NOMO-1 (cell line): ENCODE data around the gene CHRNA5.
"Not testable (repeated sequence)": the region's sequence is repeated elsewhere in the genome, so short reads cannot be mapped to it uniquely, and the experiment has no call there.

ENCODE experiments used
- DNase-seq, 2 experiments: peaks; one replicate each; lab custom pipeline; 2025; ENCODE audit not compliant: unreplicated experiment in 2 of 2; lab: John Stamatoyannopoulos, UW

The CHRNA5 gene

DNA sequence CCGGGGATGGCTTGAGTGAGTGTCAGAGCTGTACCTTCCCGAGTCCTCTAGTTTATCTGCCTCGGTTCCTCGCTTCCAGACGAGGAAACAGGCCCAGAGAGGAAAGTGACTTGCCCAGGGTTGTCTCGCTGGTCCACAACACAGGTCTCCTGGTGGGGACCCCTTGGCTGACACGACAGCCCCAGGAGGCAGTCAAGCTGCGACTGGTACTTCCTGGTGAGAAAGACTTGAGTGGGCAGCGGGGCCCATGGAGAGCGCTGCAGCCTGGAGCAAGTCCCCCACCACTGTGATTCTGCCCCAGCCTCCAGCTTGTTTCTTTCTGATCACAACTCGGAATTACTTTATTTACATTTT is 600 bp upstream of the CHRNA5 start:
- no peak for DNase-seq

DNA sequence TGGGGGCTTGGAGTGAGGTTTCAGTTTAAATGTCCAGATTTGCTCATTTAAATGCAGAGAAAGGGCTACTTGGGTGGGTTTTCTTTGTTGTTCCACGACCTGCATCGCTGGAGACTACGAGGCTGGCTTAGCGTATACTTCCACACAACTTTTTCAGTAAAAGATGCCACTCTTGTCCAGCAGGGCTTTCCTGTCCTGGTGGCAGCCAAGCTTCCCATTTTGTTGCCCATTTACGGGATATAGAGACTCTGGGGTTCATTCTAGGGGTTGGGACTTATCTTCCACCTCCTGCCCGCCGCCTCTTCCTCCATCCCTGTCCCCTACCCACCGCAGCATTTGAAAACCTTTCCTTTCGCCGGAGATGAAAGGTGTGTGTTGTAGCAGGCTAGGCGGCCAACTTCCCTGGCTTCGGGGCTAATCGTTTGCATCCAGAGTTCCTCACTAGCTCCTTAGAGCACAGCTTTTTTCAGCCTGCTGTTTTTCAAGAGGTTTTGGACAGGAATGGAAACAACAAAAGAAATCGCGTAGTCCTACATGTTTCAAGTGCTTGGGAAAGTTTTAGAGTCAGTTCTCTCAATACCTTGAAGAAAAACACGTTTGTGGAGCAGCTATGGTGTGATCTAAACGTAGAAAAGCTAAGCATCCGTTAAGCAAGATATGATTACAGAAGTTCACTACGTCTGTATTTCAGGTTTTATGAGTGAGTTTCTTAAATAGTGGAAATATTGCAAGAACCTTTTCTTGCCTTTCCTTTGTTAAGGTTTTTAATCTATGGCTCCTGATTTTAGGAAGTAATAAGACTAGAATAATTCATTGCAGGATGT is 843 bp downstream of the CHRNA5 start:
- peak in 1 of 2 experiments; percentile 35 for DNase-seq

DNA sequence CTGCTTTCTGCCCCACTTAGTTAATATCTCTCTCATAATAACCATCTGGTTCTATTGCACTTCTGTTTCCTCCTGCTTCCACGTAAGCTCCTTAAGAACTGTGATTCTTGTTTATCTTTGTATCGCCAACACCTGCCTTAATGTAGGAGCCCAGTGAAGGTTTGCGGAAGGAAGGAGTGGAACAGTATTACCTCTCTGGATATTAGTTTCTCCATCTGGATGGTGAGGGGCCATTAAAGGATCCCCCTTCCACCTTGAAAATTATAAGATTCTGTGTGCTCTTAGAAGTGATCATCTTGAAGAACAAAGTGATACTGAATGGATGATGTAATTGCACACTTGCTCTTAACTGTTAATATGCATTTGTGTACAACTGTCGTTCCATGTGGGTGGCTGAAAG is 2.2 kb downstream of the CHRNA5 start:
- DNase-seq, result no peak

DNA sequence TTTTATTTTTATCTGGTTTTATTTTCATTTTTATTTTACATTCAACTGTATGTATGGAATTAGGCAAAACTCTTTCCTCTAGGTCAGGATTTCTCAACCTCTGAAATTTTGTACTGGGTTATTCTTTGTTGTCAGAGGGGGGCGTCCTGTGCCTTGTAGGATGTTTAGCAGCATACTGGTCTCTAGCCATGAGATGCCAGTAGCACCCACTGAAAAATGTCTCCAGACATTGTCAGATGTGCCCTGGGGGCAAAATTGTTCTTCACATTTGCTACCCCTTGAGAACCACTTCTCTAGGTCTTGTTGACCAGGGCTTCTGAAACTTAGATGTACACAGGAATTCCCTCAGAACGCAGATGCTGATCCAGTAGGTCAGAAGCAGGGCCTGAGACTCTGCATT is 5.4 kb downstream of the CHRNA5 start:
- no peak for DNase-seq

DNA sequence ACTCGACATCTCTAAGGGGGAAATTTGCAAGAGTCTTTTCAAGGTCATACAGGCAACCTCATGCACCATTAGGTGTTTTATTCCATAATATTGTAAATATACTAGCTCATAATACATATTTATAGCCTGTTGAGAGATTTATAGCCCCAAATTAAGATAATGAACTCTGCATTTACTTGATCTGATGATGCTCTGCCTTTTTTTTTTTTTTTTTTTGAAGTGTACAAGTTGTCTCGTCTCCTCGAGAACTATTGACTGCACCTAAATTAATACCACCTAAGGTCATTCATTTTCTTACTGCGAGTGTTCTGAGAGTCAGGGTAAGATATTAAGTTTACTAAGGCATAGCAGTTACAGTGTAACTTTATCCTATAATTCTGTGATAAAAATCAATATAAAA is 6.1 kb downstream of the CHRNA5 start:
- DNase-seq, result no peak

DNA sequence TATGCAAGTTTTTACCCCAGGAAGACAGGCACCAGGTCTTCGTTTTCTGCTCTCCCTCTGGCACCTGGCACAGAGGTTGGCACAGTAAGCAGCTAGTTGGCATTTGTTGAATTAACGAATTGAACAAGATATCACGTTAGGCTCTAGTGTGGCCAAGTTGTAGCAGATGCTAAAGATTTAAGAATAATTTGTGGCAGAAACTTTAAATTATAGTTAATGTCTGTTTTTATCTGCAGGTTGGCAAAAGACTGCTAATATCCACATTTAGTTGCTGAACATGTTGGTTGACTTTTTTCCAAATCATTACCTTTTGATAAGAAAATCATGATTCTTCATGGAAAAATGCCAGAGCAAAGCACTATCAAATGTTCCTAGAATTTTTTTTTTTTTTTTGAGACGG is 8.1 kb downstream of the CHRNA5 start:
- no peak for DNase-seq

DNA sequence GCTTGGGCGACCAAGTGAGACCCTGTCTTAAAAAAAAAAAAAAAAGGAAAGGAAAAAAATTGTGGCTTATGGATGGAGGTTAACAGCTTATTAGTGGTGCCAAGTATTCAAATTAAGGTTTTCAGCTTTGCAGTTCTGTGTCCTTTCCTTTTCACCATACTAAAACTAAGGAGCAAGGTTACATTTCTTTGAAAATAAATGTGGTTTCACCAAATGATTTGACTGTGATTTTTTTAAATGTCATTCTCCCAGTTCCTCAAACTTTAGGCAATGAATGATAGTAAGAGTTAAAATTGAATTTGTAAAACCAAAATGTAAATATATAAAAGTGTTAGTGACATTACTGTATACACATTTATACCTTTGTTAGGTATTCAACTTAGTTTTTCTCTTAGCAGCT is 9.6 kb downstream of the CHRNA5 start:
- no peak for DNase-seq

DNA sequence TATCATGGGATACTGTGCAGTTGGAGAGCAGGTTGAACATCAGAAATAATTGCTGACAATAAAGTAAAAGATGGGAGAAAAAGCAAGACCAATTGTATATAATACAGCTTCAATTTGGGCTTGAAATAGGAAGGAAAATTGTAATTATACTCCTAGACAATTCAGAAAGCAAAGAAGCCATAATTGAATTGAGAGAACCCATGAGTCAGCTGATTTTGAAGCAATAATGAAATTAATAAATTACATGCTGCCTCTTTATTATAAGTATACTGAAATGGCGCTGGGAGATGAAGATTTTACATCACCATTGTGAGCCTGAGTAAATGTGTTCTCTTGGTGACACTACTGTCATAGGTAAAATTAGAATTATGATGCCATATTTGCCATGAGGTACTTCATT is 32.3 kb downstream of the CHRNA5 start:
- no peak for DNase-seq

DNA sequence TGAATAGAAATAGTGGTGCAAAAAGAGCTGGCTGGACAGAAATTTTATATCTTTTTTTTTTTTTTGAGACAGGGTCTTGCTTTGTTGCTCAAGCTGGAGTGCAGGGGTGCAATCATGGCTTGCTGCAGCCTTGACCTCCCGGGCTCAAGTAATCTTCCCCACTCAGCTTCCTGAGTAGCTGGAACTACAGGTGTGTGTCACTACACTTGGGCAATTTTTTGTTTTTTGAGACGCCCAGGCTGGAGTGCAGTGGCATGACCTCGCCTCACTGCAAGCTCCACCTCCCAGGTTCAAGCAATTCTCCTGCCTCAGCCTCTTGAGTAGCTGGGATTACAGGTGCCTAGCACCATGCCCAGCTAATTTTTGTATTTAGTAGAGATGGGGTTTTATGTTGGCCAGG is 33.0 kb downstream of the CHRNA5 start:
- no peak for DNase-seq

DNA sequence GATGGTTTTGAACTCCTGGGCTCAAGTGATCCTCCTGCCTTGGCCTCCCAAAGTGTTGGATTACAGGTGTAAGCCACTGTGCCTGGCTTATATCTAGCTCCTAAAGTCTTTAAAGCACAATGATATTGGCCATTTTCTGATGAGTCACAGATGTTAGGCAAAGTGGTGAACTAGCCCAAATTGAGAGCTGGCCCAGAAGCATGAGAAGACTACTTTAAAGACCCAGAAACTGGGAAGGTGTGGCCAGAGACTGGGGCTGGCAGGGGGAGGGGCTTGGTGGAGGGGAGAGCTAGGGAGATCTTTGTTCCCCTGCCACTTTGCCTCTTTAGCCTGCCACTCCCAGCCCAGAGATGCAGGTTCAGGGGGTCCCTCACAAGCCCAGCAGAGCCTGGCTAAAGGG is 33.9 kb downstream of the CHRNA5 start:
- DNase-seq, result no peak

DNA sequence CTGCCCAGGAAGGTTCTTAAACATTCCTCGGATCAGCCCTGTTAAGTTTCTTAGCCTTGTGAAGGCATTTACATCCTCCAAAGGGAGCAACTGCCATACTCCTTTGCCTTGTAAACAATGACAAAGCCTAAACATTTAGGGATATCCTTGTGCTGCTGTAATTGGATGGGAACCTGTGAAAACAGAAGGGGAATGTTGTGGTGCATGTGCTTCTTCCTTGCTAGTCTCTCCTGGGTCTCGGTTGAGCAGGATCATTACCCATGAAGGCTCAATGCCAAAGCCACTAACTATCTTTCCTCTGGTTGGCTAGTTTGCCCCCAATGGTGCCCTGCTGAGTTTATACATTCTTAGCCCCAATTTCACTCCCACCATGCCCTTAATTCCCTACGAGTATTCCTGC is 38.1 kb downstream of the CHRNA5 start:
- no peak for DNase-seq

DNA sequence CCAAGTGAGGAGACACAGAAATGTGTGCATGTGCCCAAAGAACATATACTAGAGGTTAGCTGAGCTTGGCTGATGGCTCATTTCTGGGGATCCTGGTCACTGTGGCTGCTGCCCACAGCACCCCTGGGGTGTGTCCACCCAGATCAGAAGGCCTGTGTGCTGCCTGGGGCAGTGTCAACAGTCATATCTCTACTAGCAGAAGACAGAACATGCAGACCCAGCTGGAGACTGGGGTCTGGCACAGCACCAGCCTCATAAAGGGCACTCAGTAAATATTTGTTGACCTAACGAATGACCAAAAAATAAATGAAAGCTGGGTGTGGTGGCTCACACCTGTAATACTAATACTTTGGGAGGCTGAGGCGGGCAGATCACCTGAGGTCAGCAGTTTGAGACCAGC is 39.1 kb downstream of the CHRNA5 start:
- DNase-seq, result no peak

DNA sequence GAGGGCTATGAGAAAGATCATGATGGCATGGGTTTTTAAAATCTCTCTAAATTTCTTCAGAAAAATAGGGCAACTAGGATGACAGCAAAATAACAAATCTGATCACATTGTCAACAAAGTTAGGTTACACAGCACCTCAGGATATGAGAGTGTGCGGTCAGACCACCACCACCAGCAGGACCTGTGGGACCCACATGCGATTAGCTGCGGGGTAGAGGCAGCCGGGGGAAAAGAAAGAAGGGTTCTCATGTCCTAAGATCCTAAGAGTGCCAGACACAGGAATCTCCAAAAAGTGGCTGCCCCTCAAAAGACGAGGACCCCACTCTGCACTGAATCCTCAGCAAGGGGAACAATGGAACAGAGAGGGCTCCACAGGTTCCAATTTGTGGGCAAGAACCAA is 39.9 kb downstream of the CHRNA5 start:
- DNase-seq, result no peak

DNA sequence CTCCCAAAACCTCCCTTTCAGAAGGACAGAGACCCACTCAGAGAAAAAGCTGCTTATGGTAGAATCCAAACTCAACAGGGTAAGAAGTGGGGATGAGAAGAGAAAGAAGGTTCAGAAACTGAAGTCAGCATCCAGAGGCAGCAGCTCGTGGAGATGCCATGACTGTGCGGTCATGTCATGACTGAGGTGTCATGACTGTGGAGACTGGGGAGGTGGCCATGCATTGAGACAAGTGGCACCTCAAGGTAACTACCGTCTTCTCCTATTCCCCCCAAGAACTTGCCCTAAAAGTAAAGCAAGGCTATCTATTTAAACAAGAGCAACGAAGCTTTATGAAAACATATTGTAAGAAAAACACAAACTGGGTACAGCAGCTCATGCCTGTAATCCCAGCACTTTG is 40.4 kb downstream of the CHRNA5 start:
- DNase-seq, result no peak

DNA sequence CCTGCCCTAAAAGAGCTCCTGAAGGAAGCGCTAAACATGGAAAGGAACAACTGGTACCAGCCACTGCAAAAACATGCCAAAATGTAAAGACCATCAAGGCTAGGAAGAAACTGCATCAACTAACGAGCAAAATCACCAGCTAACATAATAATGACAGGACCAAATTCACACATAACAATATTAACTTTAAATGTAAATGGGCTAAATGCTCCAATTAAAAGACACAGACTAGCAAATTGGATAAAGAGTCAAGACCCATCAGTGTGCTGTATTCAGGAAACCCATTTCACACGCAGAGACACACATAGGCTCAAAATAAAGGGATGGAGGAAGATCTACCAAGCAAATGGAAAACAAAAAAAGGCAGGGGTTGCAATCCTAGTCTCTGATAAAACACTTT is 44.2 kb downstream of the CHRNA5 start:
- DNase-seq, result not testable (repeated sequence)

DNA sequence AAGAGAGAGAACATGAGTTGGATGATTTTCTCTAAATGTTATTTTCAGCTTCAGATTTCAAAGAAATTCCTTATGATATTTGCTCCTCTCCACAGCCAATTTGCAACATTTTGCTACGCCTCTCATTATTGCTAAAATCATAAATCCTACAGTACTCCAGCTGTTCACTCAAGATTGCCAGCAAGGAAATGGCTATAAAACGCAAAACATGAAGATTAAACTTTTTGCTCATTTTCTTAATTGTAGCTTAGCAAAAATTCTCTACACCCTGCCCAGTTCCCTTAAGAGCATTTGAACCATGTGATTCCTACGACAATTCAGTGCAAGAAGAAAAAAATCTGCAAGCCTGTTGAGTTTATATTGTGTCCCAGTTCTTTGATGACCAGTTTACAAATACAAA is 48.7 kb downstream of the CHRNA5 start:
- DNase-seq, result no peak

DNA sequence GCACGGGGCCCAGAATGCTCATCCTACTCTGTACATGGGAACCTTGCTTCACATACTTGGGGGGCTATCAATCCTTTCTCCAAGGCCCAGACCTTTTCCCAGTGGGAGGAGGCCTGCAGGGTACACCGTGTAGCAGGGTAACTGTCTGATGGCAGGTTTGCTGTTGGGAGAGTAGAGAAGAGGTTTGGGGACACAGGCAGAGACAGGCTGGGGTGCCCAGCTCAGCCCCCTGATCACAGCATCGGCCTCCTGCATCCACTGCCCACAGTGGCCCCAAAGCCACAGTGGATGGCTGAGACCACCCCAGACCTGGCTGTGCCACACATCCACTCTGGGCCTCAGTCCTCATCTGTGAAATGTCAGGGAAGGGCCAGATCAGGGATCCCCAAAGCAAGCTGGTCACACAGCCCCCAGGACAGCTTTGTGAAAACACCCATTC is 49.9 kb downstream of the CHRNA5 start:
- DNase-seq, result no peak

DNA sequence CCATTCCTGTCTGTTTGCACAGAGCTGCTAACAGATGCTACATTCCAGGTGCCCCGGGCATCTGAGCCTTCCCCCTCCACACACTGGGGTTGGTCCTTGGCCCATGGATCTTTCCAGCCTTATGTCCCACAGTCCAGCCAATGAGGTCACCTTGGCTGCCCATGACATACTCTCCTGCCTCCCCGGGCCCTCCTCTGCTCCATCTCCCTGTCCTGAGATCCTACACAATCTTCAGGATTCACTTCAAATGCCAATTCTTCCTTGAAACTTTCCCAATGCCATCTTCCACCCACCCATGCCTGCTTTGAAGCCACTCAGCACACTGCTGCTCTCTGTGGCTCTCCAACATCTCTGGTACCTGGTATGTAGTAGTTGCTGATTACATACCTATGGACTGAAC is 51.2 kb downstream of the CHRNA5 start:
- DNase-seq, result no peak

DNA sequence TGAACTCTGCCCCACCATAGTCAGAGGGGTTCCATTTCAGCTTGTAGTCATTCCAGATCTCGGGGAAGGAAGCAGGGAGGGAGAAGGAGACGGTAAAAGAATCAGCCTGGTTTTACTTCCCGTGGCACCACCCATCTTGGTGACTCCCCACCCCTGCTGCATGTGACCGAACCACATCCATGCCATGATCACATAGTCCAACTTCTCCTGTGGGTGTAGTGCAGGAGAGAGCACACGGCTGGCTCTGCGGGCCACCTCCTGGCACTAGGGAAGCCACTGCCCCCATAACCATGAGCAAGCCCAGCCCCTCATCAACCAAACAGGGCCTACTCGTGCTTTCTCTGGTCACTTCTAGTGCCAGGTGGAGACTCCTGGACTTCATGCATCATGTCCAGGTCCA is 51.8 kb downstream of the CHRNA5 start:
- DNase-seq, result no peak

DNA sequence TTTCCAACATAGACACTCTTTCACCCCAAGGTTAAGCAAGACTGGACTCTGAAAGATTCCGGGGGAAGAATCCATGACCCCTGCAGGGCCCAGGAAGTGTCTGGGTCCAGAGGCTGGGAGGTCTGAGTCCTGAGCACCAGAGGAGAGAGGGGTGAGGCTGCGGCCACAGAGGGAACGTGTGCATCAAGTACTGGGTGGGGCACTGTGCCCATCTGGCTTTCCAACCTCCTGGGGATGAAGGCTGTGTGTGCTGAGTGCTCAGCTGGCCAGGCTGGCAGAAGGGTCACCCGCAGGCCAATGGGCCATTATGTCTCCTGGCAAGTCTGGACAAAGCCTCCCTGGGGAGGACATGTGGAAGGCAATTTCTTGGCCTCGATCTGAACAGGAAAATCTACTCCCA is 52.2 kb downstream of the CHRNA5 start:
- DNase-seq, result no peak

DNA sequence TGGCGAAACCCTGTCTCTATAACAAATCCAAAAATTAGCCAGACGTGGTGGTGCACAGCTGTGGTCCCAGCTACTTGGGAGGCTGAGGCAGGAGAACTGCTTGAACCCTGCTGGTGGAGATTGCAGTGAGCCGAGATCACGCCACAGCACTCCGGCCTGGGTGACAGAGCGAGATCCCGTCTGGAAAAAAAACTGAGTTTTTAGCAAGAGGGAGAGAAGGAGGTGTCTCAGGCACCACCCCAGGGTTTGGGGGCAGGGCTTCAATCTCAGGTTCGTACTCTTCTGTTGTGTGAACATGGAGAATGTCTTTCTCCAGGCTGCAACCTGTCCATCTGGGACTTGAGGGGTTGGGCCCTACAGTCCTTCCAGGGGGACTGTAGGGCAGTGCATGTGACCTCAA is 52.7 kb downstream of the CHRNA5 start:
- no peak for DNase-seq

DNA sequence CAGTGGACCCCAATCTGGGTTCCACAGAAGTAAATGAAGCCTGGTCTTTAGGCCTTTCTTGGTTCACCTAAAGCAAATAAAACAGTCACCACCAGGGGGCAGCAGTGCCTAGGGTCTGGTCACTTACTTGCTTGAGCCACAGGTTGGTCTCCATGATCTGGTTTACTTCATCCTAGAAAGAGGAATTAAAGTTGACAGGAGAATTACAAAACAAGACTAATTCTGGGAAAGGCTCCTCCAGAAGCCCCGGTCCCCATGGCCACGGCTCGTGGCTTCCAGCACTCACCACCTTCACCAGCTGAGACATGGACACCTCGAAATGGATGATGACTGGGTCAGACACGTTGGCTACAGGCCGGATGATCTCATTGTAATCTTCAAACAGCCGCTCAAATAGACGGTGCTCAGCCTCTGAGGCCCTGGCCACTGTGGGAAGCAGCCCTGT is 53.2 kb downstream of the CHRNA5 start:
- peak; percentile 66 to 73 for DNase-seq
